Tibial artery (tissue), 4 donors: ENCODE results near the gene ARHGAP11A.

Experiments used
- DNase-seq, 2 donors: peaks; one replicate each; pipeline ENCODE4 v3.0.0-alpha.2; 2019
- H3K27ac ChIP-seq, 2 donors: fragments of 200-600 bp; sonication (generic) in 1 of 2; 1 replicate in 1 of 2; 2 replicates in 1 of 2; pipeline ENCODE4 v1.5.1; 2018 to 2019; ENCODE audit warnings: mild to moderate bottlenecking in 1 of 2
- H3K27me3 ChIP-seq, 2 donors: fragments of 200-600 bp; sonication (generic) in 1 of 2; one replicate each; pipeline versions ENCODE4 v1.5.1 to v1.6.0; 2016 to 2019
- H3K36me3 ChIP-seq, 3 donors: fragments of 200-600 bp; sonication (generic) in 2 of 3; one replicate each; pipeline ENCODE4 v1.5.1; 2016 to 2019; ENCODE audit warnings: mild to moderate bottlenecking in 2 of 3
- H3K4me1 ChIP-seq, 4 donors: fragments of 200-600 bp; sonication (generic) in 2 of 4; 1 replicate in 3 of 4; 2 replicates in 1 of 4; pipeline ENCODE4 v1.5.1; 2016 to 2019
- H3K4me3 ChIP-seq, 2 donors: fragments of 200-600 bp; sonication (generic) in 1 of 2; 1 replicate in 1 of 2; 2 replicates in 1 of 2; pipeline ENCODE4 v1.5.1; 2018 to 2019; ENCODE audit warnings: mild to moderate bottlenecking in 2 of 2
- H3K9me3 ChIP-seq, 3 donors: fragments of 200-600 bp; sonication (generic) in 1 of 3; one replicate each; pipeline ENCODE4 v1.5.1; 2016 to 2019
- CTCF ChIP-seq, 2 experiments: fragments of 200-600 bp in 1 of 2; fragments of 450-650 bp in 1 of 2; IDR thresholded peaks; one replicate each; pipeline ENCODE4 v1.5.1; 2017 to 2019; ENCODE audit warnings: antibody characterized with exemption in 2 of 2, mild to moderate bottlenecking in 1 of 2, moderate library complexity in 1 of 2
- intact Hi-C: fragments of 100-400 bp; cut with DNase I; formaldehyde crosslinking; loops from one replicate; pipeline ENCODE4 v1.15.0; 2023; ENCODE audit warnings: low total_unique reads

ARHGAP11A gene

DNA sequence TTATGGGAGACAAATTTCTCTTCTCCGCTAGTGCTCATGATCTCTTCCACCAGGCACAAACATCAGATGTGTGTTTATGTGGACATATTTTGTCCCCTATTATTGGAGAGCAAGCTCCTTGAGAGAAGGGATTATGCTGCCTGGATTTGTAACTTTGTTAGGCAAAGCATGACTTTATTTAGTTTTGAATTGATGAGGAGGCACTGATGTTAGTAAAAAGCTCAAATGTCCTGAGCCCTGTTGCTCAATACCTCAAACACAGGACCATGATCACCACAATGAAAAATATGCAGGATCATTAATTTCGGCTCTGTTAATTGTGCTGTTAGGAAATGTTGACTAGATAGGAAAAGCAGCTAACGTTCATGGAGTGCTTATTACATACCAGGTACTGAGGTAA, 55.3 kb downstream of the ARHGAP11A start:
- Histone ChIP-seq H3K4me1 (no peaks in the 10 kb centered on the region), H3K36me3 (no peaks in the 10 kb centered on the region), H3K9me3 (no peaks in the 10 kb centered on the region), H3K27me3 (peaks cover 0 to 5% of the 10 kb centered on the region in 2 donors), H3K27ac (no peak overlapping the region), H3K4me3 (no peak overlapping the region)
- TF ChIP-seq CTCF (IDR thresholded peaks at IDR 0.05), result no peak
- DNase-seq, result no peak
- intact Hi-C loops, result no loop called here

GRCh38 chr15:32671339-32672325, 56.3 kb downstream of the ARHGAP11A start:
- intact Hi-C loops, result no loop called here
- no peak for TF ChIP-seq CTCF (IDR thresholded peaks at IDR 0.05)
- Histone ChIP-seq H3K9me3 (no peaks in the 10 kb centered on the region), H3K4me1 (no peaks in the 10 kb centered on the region), H3K4me3 (no peak overlapping the region), H3K27ac (no peak overlapping the region), H3K27me3 (peaks cover 0 to 5% of the 10 kb centered on the region in 2 donors), H3K36me3 (no peaks in the 10 kb centered on the region)
- DNase-seq, result no peak

GRCh38 chr15:32674681-32675080, 59.4 kb downstream of the ARHGAP11A start:
- no peaks in the 10 kb centered on the region for H3K4me1 ChIP-seq
- no peak for TF ChIP-seq CTCF (IDR thresholded peaks at IDR 0.05)
- no peak for DNase-seq
- peaks cover 0 to 5% of the 10 kb centered on the region in 2 donors for H3K27me3 ChIP-seq
- intact Hi-C loops, result no loop called here
- no peak overlapping the region for H3K27ac ChIP-seq
- H3K36me3 ChIP-seq, result no peaks in the 10 kb centered on the region
- no peak overlapping the region for H3K4me3 ChIP-seq
- H3K9me3 ChIP-seq, result no peaks in the 10 kb centered on the region

DNA sequence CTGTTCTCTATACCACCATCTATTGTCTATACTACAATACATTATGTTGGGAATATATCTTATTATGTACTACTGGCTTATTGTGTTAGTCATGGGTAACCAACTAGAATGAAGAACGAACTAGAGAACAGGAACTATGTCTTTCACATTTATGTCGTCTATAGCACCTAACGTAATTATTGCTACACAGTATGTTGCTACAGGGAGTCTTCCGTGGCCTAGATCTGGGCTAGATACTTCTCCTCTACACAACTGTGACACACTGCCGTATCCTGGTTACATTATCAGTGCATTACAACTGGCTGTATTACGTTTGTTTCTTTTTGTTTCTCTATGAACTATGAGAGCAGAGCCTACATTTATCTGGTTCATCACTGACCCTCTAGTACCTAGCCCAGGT, 60.2 kb downstream of the ARHGAP11A start:
- H3K27ac ChIP-seq, result no peak overlapping the region
- no peaks in the 10 kb centered on the region for H3K9me3 ChIP-seq
- intact Hi-C loops, result no loop called here
- H3K4me3 ChIP-seq, result no peak overlapping the region
- DNase-seq, result no peak
- peaks cover 0 to 5% of the 10 kb centered on the region in 2 donors for H3K27me3 ChIP-seq
- TF ChIP-seq CTCF (IDR thresholded peaks at IDR 0.05), result no peak
- no peaks in the 10 kb centered on the region for H3K4me1 ChIP-seq
- no peaks in the 10 kb centered on the region for H3K36me3 ChIP-seq

DNA sequence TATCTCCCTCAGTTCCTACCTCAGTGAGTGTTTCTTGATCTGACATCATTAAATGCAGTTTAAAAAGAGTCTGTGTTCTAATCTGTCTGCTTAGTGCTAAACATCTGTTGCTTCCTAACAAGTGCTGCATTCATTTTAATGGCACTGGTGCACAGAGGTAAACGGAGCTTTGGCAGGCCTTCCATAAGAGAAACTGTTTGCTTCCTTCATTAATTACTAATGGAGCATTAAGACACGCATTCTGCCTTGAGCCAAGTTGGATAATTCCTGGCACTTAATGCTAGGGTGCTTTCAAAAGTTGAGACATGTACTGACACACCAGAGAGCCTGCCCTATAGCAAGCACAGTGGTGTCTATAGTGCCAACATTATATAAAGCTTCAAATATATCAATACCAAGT, 60.9 kb downstream of the ARHGAP11A start:
- no peaks in the 10 kb centered on the region for H3K9me3 ChIP-seq
- no peak for TF ChIP-seq CTCF (IDR thresholded peaks at IDR 0.05)
- H3K4me3 ChIP-seq, result no peak overlapping the region
- H3K36me3 ChIP-seq, result no peaks in the 10 kb centered on the region
- H3K27me3 ChIP-seq, result peaks cover 0 to 5% of the 10 kb centered on the region in 2 donors
- no peak for DNase-seq
- no peaks in the 10 kb centered on the region for H3K4me1 ChIP-seq
- no peak overlapping the region for H3K27ac ChIP-seq
- intact Hi-C loops, result no loop called here
